22Rv1 (cell line): ENCODE results near the gene KDM3B.

Experiments
- H3K27ac ChIP-seq: fragments of 450-650 bp; 2 replicates; pipeline ENCODE4 v1.5.1; 2017
- ZFX ChIP-seq: fragments of 450-650 bp; IDR thresholded peaks from 2 replicates; pipeline ENCODE4 v1.6.1; 2017; ENCODE audit warnings: antibody characterized with exemption, borderline replicate concordance
- TF ChIP-seq, protein P1 (sequence below): fragments of 450-650 bp; IDR thresholded peaks from 2 replicates; pipeline ENCODE4 v1.5.1; 2017; ENCODE audit warnings: mild to moderate bottlenecking

The KDM3B gene

DNA sequence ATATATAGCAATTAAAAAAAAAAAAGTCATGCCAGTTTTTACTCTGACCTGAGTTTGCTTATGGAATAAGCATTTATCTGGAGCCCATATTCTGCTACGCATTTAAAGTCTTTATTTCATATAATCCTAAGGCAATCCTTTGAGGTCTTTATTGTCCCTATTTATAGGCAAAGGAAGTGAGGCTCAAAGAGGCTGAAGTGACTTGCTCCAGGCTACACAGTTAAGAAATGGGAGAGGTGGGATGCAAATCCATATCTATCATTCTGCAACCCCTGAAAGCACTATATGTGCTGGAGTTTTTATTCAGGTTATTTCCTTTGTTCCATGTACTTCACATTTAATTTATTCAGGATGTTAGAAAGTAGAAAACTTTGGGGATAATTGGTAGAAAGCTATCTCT is 12.1 kb downstream of the KDM3B start:
- no peak for TF ChIP-seq ZFX
- no peak overlapping the region for H3K27ac ChIP-seq

DNA sequence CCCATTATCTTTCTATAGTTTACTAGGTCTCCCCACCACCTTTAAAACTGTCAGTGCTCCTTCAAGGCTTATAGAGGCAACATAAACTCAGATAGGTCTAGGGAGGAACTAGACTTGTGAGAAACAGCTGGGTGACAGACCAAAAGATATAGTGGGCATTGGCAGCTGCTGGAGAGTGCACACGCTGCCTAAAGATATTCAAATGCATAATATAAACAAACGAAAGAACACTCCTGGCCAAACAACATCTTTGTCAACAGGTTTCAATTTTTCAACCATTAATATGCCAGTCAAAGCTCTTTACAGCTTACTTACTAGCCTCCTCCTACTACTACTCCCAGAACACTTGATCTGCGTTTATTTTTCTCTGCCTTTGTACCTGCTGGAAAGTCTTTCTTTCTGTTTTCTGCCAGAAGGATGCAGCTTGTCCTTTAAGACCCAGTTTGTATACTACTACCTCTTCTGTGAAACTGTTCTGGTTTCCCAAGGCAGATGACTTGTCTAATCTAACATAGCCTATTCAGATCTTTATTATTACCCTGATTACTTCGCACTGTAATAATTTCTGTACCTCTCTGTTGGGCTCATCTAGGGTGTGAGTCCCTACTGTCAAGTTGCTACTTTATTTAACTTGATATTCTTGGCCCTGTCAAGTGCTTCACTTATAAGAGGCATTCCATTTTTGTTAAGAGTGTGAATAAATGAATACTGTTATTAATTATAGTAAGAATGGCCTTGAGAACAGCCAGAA is 14.3 kb downstream of the KDM3B start:
- peak overlapping the region; percentile 12; the same call in 1 of the 2 replicates for H3K27ac ChIP-seq
- TF ChIP-seq, protein P1, sequence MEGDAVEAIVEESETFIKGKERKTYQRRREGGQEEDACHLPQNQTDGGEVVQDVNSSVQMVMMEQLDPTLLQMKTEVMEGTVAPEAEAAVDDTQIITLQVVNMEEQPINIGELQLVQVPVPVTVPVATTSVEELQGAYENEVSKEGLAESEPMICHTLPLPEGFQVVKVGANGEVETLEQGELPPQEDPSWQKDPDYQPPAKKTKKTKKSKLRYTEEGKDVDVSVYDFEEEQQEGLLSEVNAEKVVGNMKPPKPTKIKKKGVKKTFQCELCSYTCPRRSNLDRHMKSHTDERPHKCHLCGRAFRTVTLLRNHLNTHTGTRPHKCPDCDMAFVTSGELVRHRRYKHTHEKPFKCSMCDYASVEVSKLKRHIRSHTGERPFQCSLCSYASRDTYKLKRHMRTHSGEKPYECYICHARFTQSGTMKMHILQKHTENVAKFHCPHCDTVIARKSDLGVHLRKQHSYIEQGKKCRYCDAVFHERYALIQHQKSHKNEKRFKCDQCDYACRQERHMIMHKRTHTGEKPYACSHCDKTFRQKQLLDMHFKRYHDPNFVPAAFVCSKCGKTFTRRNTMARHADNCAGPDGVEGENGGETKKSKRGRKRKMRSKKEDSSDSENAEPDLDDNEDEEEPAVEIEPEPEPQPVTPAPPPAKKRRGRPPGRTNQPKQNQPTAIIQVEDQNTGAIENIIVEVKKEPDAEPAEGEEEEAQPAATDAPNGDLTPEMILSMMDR = no peak
- TF ChIP-seq ZFX = no peak

DNA sequence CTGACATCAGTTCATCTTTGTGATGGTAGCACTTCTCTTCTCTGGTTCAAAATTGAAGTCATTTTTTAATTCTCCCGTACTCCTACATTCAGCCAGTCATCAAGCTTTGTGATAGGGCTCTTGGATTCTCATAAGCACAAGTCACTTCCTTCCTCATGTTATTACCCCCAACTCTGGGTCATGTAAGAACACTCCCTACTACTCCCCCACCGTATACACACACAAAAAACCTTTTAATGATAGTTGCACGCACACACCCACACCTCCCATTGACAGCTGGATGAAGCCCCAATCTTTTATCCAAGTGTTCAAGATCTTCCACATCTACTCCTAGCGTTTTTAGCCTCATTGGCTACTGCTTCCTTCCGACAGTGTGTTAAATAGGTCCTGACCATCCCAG is 16.8 kb downstream of the KDM3B start:
- no peak overlapping the region for H3K27ac ChIP-seq
- TF ChIP-seq ZFX = no peak
- TF ChIP-seq, protein P1 = no peak

DNA sequence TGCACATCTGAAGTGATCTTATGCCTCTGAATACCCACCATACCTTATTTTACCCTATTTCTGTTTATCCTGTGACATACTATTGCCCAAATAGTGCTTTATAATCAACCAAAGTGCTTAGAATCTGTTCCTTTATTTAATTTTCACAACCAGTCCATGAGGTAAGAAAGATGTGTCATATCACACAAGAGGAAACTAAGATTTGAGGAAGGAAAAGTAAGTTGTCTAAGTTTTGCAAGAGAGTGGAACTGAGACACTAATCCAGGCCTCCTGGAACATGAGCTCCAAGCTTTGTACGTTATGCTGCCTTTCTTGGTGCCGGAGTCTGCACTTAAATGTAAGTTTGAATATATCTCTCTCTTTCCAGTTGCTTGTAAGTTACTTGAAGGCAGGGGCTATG is 17.2 kb downstream of the KDM3B start:
- no peak overlapping the region for H3K27ac ChIP-seq
- TF ChIP-seq ZFX = no peak

DNA sequence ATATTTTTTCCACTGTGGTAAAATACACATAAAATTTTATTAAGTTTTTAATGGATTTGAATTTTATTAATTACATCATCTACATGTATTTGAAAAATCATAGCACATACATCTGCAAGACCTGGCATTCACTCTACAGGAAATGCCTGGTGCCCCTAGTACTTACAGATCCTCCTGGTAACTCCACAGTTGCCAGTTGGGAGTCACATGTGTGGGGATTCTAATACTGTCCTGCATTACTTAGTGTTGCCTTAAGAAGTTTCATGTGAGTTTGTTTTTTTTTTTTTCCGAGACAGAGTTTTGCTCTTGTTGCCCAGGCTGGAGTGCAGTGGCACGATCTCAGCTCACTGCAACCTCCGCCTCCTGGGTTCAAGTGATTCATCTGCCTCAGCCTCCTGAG is 18.1 kb downstream of the KDM3B start:
- H3K27ac ChIP-seq = no peak overlapping the region
- no peak for TF ChIP-seq ZFX
- TF ChIP-seq, protein P1 = no peak

DNA sequence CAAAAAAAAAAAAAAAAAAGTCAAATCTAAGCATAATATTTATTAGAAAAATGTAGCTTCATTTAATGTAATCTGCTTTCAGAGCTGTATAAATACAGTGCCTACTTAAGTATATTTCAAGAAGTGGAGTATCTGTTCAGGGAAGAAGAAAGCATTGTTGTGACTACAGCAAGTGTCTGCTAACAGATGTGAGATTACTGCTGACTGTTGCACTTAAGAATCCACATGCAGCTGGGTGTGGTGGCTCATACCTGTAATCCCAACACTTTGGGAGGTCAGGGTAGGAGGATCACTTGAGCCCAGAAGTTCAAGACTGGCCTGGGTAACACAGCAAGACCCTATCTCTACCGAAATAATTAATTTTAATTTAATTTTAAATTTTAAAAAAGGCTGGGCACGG is 19.0 kb downstream of the KDM3B start:
- TF ChIP-seq, protein P1 = no peak
- TF ChIP-seq ZFX = no peak
- no peak overlapping the region for H3K27ac ChIP-seq

DNA sequence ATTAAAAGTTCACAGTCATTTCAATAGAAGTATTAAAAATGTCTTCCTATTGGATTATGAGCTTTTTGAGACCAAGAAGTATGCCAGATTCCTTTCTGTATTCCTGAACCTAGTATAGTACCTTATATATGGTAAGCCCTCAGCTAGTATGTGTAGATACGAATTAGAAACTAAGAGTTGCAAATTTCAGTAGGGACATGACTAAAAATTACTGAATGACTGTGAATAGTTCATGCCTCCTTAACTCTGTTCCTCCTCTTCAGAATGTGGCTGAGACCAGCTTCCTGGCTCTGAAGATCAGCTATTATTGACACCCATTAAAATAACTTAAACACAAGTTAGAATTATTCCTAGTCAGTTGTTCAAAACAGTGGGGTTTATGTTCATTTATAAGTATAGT is 19.7 kb downstream of the KDM3B start:
- no peak overlapping the region for H3K27ac ChIP-seq
- TF ChIP-seq, protein P1 = no peak
- no peak for TF ChIP-seq ZFX

DNA sequence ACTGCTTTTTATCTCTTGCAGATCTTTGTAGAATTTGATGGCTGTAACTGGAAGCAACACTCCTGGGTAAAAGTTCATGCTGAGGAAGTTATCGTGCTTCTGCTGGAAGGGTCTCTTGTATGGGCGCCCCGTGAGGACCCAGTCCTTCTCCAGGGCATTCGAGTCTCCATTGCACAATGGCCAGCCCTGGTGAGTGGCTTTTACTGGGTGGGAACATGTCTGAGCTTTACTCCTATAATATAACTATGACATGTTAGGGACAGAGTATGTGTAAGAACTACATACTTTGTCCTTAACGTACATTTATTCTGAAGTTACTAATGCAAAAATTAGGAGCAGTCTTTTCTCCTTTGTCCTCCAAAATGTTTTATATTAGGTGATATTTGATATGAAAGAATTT is 20.2 kb downstream of the KDM3B start:
- TF ChIP-seq, protein P1 = no peak
- no peak for TF ChIP-seq ZFX
- H3K27ac ChIP-seq = no peak overlapping the region
